Measurements from ENCODE around the gene TCAP.

DNA sequence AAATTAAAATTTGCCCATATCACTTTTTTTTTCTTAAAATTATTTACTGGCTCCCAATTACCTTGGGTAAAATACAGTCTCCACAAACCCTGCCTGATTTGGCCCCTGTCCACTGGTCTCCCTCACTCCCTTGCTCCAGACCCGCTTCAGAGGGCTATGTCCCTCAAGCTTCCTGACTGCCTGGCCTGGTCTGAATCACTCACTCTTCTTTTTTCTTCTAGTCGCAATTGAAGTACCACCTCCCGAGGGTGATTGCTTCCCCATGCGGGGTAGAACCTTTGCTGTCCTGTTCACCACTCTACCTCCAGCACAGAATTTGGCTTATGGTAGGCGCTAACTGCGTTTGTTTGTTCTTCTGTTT, 23.3 kb downstream of the TCAP start:
- TF ChIP-seq, protein P1, sequence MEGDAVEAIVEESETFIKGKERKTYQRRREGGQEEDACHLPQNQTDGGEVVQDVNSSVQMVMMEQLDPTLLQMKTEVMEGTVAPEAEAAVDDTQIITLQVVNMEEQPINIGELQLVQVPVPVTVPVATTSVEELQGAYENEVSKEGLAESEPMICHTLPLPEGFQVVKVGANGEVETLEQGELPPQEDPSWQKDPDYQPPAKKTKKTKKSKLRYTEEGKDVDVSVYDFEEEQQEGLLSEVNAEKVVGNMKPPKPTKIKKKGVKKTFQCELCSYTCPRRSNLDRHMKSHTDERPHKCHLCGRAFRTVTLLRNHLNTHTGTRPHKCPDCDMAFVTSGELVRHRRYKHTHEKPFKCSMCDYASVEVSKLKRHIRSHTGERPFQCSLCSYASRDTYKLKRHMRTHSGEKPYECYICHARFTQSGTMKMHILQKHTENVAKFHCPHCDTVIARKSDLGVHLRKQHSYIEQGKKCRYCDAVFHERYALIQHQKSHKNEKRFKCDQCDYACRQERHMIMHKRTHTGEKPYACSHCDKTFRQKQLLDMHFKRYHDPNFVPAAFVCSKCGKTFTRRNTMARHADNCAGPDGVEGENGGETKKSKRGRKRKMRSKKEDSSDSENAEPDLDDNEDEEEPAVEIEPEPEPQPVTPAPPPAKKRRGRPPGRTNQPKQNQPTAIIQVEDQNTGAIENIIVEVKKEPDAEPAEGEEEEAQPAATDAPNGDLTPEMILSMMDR (IDR thresholded peaks at IDR 0.05; ENCODE audit: low read depth, low read length) = no peak
- TF ChIP-seq EZH2phosphoT487 (IDR thresholded peaks at IDR 0.05; ENCODE audit: low read depth) = no peak

Data from OCI-LY3 (cell line).